Esophagus muscularis mucosa (tissue), 4 donors: ENCODE data around the gene MEF2A.

ENCODE experiments used
- CTCF ChIP-seq, 3 experiments: fragments of 200-600 bp in 2 of 3; fragments of 450-650 bp in 1 of 3; sonication (generic) in 2 of 3; IDR thresholded peaks; one replicate each; pipeline ENCODE4 v1.5.1; 2017 to 2019; ENCODE audit warnings: antibody characterized with exemption in 3 of 3, mild to moderate bottlenecking in 2 of 3, moderate library complexity in 1 of 3
- EP300 ChIP-seq: sonication (generic); formaldehyde crosslinking; IDR thresholded peaks from one replicate; pipeline ENCODE4 v1.6.1; 2017; ENCODE audit warnings: antibody characterized with exemption
- POLR2A ChIP-seq: fragments of 450-650 bp; IDR thresholded peaks from one replicate; pipeline ENCODE4 v1.6.1; 2017; ENCODE audit warnings: antibody characterized with exemption, moderate library complexity, mild to moderate bottlenecking, low read depth

DNA sequence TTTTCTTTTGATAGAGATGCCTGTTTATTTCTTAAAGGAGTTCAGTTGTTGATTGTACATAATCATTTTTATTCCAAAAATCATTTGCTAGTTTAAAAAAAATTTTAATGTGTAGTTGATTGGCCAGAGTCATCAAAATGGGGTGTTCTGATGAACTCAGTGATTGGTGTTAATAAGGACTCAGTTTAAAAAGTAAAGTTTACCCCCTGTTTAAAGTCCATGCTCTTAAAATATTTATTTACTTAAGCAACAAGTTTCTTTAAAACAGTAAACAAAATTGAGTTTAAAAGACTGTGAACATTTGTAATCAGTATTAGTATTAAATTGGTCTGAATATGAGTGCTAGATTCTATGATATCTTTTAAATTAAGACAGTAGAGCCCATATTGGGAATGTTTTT lies 56.0 kb downstream of the MEF2A start:
- TF ChIP-seq CTCF (IDR thresholded peaks at IDR 0.05): no peak
- TF ChIP-seq POLR2A: no peak
- no peak for TF ChIP-seq EP300
